ENCODE results near the gene PANK1.

DNA sequence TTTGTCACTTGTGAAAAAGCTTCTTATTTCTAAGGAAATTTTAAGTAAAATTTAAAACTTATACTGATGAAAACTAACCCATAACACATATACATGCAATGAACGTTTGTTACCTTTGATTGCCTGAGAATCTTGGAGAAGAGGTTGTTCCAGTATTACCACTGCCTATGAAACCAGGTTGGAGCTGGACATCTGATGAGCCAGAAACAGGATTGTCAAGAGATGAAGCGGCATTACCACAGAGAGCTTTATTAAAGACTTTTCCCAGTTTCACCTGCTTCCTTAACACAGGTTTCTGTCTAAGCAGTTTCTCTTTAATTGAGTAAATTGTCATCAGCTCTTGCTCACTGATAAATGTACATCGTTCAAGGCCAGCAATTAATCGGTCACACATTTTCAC is 47.4 kb upstream of the PANK1 start:
- TF ChIP-seq, protein P1, sequence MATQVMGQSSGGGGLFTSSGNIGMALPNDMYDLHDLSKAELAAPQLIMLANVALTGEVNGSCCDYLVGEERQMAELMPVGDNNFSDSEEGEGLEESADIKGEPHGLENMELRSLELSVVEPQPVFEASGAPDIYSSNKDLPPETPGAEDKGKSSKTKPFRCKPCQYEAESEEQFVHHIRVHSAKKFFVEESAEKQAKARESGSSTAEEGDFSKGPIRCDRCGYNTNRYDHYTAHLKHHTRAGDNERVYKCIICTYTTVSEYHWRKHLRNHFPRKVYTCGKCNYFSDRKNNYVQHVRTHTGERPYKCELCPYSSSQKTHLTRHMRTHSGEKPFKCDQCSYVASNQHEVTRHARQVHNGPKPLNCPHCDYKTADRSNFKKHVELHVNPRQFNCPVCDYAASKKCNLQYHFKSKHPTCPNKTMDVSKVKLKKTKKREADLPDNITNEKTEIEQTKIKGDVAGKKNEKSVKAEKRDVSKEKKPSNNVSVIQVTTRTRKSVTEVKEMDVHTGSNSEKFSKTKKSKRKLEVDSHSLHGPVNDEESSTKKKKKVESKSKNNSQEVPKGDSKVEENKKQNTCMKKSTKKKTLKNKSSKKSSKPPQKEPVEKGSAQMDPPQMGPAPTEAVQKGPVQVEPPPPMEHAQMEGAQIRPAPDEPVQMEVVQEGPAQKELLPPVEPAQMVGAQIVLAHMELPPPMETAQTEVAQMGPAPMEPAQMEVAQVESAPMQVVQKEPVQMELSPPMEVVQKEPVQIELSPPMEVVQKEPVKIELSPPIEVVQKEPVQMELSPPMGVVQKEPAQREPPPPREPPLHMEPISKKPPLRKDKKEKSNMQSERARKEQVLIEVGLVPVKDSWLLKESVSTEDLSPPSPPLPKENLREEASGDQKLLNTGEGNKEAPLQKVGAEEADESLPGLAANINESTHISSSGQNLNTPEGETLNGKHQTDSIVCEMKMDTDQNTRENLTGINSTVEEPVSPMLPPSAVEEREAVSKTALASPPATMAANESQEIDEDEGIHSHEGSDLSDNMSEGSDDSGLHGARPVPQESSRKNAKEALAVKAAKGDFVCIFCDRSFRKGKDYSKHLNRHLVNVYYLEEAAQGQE (IDR thresholded peaks at IDR 0.05; ENCODE audit: low read depth), result no peak
- TF ChIP-seq TEAD4 (IDR thresholded peaks at IDR 0.05), result no peak
- TF ChIP-seq, protein P2, sequence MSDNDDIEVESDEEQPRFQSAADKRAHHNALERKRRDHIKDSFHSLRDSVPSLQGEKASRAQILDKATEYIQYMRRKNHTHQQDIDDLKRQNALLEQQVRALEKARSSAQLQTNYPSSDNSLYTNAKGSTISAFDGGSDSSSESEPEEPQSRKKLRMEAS (IDR thresholded peaks at IDR 0.05), result no peak
